Endothelial cell of umbilical vein (primary cell): Measurements from ENCODE around the gene EPB41L2. TPM values are rescaled to one million over a fixed set of nuclear protein-coding genes. Genes with fewer than 3 reads are reported as not detected.

Source experiments
- BruUV-seq: library from RNA; stranded (reverse); fragments of 400-500 nt; replicated peaks from 2 replicates; lab custom pipeline; 2021; lab: Mats Ljungman, UMichigan
- CTCF ChIA-PET: fragments of 300-600, 350-600 bp; sonication (Branson Sonifier 250); formaldehyde crosslinking; loops from one replicate; lab custom pipeline; 2021; ENCODE audit warnings: antibody characterized with exemption, inconsistent platforms; lab: Charles Lee
- POLR2A ChIA-PET: fragments of 300-600, 350-600 bp; sonication (Branson Sonifier 250); formaldehyde crosslinking; loops from one replicate; lab custom pipeline; 2021; ENCODE audit warnings: antibody characterized with exemption, inconsistent platforms; lab: Charles Lee
- DNase-seq: peaks from one replicate; pipeline ENCODE4 v3.0.0-alpha.2; 2011; ENCODE audit warnings: low read depth, low spot score
- FAIRE-seq: peaks from 2 replicates; lab custom pipeline; 2011; peaks lifted over from hg19 to GRCh38; lab: Jason Lieb, UNC
- H2AFZ ChIP-seq: 2 replicates; pipeline ENCODE4 v1.6.0; 2012; ENCODE audit warnings: low read depth, low read length, control low read depth, inconsistent platforms
- H3K27ac ChIP-seq: 2 replicates; pipeline ENCODE4 v1.5.1; 2011; ENCODE audit warnings: low read depth, mild to moderate bottlenecking, control low read depth, low read length, moderate library complexity; ENCODE audit not compliant: insufficient read depth
- H3K27me3 ChIP-seq, 2 experiments: 2 replicates each; pipeline versions ENCODE4 v1.6.0 to v1.6.1; 2011; ENCODE audit warnings: low read length in 2 of 2, mixed read lengths in 1 of 2; ENCODE audit not compliant: control insufficient read depth in 2 of 2, insufficient read depth in 2 of 2
- H3K36me3 ChIP-seq, 2 experiments: 2 replicates in 1 of 2; 3 replicates in 1 of 2; pipeline ENCODE4 v1.5.1; 2011; ENCODE audit warnings: low read length in 2 of 2, mild to moderate bottlenecking in 1 of 2, moderate library complexity in 1 of 2; ENCODE audit not compliant: control insufficient read depth in 2 of 2, insufficient read depth in 2 of 2; ENCODE audit errors: extremely low read depth in 1 of 2
- H3K4me1 ChIP-seq: 3 replicates; pipeline ENCODE4 v1.5.1; 2011; ENCODE audit warnings: mild to moderate bottlenecking, low read length; ENCODE audit not compliant: control insufficient read depth, insufficient read depth; ENCODE audit errors: extremely low read depth
- H3K4me2 ChIP-seq: 2 replicates; pipeline ENCODE4 v1.6.1; 2011; ENCODE audit warnings: low read length, control low read depth, mixed read lengths; ENCODE audit not compliant: insufficient read depth
- H3K4me3 ChIP-seq, 3 experiments: fragments of 200-600 bp in 1 of 3; sonication (generic), shearing (Covaris generic) in 1 of 3; replicated peaks in 1 of 3; 2 replicates each; pipeline ENCODE4 v1.5.1; 2011 to 2016; ENCODE audit warnings: control low read depth in 3 of 3, low read length in 3 of 3, mild to moderate bottlenecking in 2 of 3, inconsistent platforms in 1 of 3, low read depth in 1 of 3, moderate library complexity in 1 of 3; ENCODE audit not compliant: insufficient read depth in 1 of 3
- H3K79me2 ChIP-seq: 2 replicates; pipeline ENCODE4 v1.6.0; 2012; ENCODE audit warnings: low read length, inconsistent platforms; ENCODE audit not compliant: control insufficient read depth, insufficient read depth
- H3K9ac ChIP-seq: replicated peaks from 2 replicates; pipeline ENCODE3; 2011; ENCODE audit warnings: low read length, control low read depth; ENCODE audit not compliant: insufficient read depth; ENCODE audit errors: extremely low read depth
- H3K9me1 ChIP-seq: replicated peaks from 3 replicates; pipeline ENCODE4 v1.6.0; 2011; ENCODE audit warnings: mild to moderate bottlenecking, low read length; ENCODE audit not compliant: control insufficient read depth, insufficient read depth; ENCODE audit errors: extremely low read depth
- H3K9me3 ChIP-seq: replicated peaks from 2 replicates; pipeline ENCODE4 v1.5.1; 2012; ENCODE audit warnings: low read length, inconsistent platforms; ENCODE audit not compliant: control insufficient read depth, insufficient read depth
- H4K20me1 ChIP-seq: replicated peaks from 2 replicates; pipeline ENCODE3; 2011; ENCODE audit warnings: mild to moderate bottlenecking, low read length; ENCODE audit not compliant: control insufficient read depth, insufficient read depth; ENCODE audit errors: extremely low read depth
- CTCF ChIP-seq, 2 donors: IDR thresholded peaks; 1 replicate in 1 of 2; 2 replicates in 1 of 2; pipeline ENCODE4 v1.5.1; 2011; ENCODE audit warnings: low read length in 2 of 2, mild to moderate bottlenecking in 2 of 2, moderate library complexity in 2 of 2, control low read depth in 1 of 2, inconsistent platforms in 1 of 2, low read depth in 1 of 2; ENCODE audit not compliant: insufficient read depth in 1 of 2; ENCODE audit errors: extremely low read depth in 1 of 2
- EZH2 ChIP-seq: IDR thresholded peaks from 2 replicates; pipeline ENCODE4 v1.6.1; 2012; ENCODE audit warnings: borderline replicate concordance, low read depth, mild to moderate bottlenecking, moderate library complexity, low read length, inconsistent platforms; ENCODE audit not compliant: severe bottlenecking
- FOS ChIP-seq: IDR thresholded peaks from 2 replicates; pipeline ENCODE4 v1.6.1; 2011; ENCODE audit warnings: mild to moderate bottlenecking, low read length, moderate library complexity, borderline replicate concordance; ENCODE audit not compliant: insufficient read depth
- GATA2 ChIP-seq: IDR thresholded peaks from 2 replicates; pipeline ENCODE4 v1.7.0; 2011; ENCODE audit warnings: low read depth, mild to moderate bottlenecking, moderate library complexity, mixed read lengths, low read length; ENCODE audit not compliant: insufficient read length, insufficient read depth
- JUN ChIP-seq: IDR thresholded peaks from 2 replicates; pipeline ENCODE4 v1.6.1; 2011; ENCODE audit warnings: borderline replicate concordance, low read depth; ENCODE audit not compliant: insufficient read length, insufficient read depth
- MAX ChIP-seq: IDR thresholded peaks from 2 replicates; pipeline ENCODE4 v1.6.1; 2011; ENCODE audit not compliant: insufficient read depth, insufficient read length
- MYC ChIP-seq: IDR thresholded peaks from one replicate; pipeline ENCODE4 v1.6.1; 2011; ENCODE audit warnings: mild to moderate bottlenecking, low read depth, low read length
- POLR2A ChIP-seq: IDR thresholded peaks from 2 replicates; pipeline ENCODE4 v1.6.1; 2012; ENCODE audit warnings: low read depth, mild to moderate bottlenecking, control low read depth, low read length
- POLR2AphosphoS5 ChIP-seq: IDR thresholded peaks from 2 replicates; pipeline ENCODE4 v1.6.1; 2012; ENCODE audit warnings: low read depth, mild to moderate bottlenecking, control low read depth, low read length, moderate library complexity; ENCODE audit not compliant: insufficient read depth
- dilution Hi-C: fragments of 300-500 bp; cut with MboI; formaldehyde crosslinking; loops from one replicate; pipeline ENCODE4 v1.15.0; 2019; ENCODE audit warnings: low sequenced_read_pairs; ENCODE audit not compliant: extremely low pct_ligation_motif_present
- intact Hi-C: fragments of 100-400 bp; cut with micrococcal nuclease; formaldehyde crosslinking; loops from one replicate; pipeline ENCODE4 v1.10.0; 2022
- polyA plus RNA-seq, 4 experiments: library from polyadenylated mRNA; depleted of rRNA in 3 of 4; stranded (reverse) in 3 of 4; unstranded in 1 of 4; fragments of >200 nt; gene quantifications; 2 replicates each; pipeline versions ENCODE4 v1.2.1 to v1.2.3, GENCODE V29; 2011 to 2012; ENCODE audit warnings: missing spikeins in 1 of 4
- total RNA-seq: library from RNA; stranded (reverse); gene quantifications from 2 replicates; pipeline ENCODE4 v1.2.3, GENCODE V29; 2021

EPB41L2 gene
- total and polyA plus RNA-seq, 2 donors (not counting 3 experiments of a cell fraction or from before 2014, with no cell fraction given) = 26.5 to 87.7 TPM

- dilution Hi-C loops (no loop called here), intact Hi-C loops (no loop called here)
- Histone ChIP-seq H3K36me3 (no peaks in the 10 kb centered on the region), H3K9me3 (no peaks in the 10 kb centered on the region), H3K9me1 (no peaks in the 10 kb centered on the region), H4K20me1 (no peaks in the 10 kb centered on the region), H3K4me2 (no peak overlapping the region), H2AFZ (no peak overlapping the region), H3K79me2 (no peaks in the 10 kb centered on the region), H3K4me3 (no peak overlapping the region), H3K9ac (no peak overlapping the region), H3K4me1 (peaks cover 11% of the 10 kb centered on the region), H3K27me3 (no peaks in the 10 kb centered on the region), H3K27ac (no peak overlapping the region)
- FAIRE-seq (no peak), DNase-seq (no peak)
- BruUV-seq = no TSS peak
- TF ChIP-seq MAX = no peak
- no peak for TF ChIP-seq JUN
- TF ChIP-seq FOS = no peak
- no peak for TF ChIP-seq GATA2
- no peak for TF ChIP-seq MYC
- no peak for TF ChIP-seq EZH2
- no peak for TF ChIP-seq CTCF (IDR thresholded peaks at IDR 0.05; ENCODE audit: extremely low read depth in 1 of 2, insufficient read depth in 1 of 2, low read depth in 1 of 2, low read length in 2 of 2)
- TF ChIP-seq POLR2AphosphoS5 = no peak
- no peak for TF ChIP-seq POLR2A
- POLR2A ChIA-PET = no interaction called here
- CTCF ChIA-PET = interaction anchor here (1.0 to 2.1 kb wide), 5 partner anchors 9 to 209 kb away, joined by 3 to 7 read pairs (median 3); no protein-coding TSS in a partner anchor
These were observed 155.4 kb downstream of the EPB41L2 start for GRCh38 chr6:130907687-130908086.
